Measurements from ENCODE around the gene ITGA7. TPM values are rescaled to one million over a fixed set of nuclear protein-coding genes. Genes with fewer than 3 reads are reported as not detected.

The ITGA7 gene
- total and polyA plus RNA-seq, 2 of the 4 experiments (the other 2 are of a cell fraction) = 3.9 to 15.7 TPM

GRCh38 chr12:55728939-55729818 lies 21.5 kb upstream of the ITGA7 start, which contains the start of gene CD63:
TSS of gene CD63 (minus strand) at chr12:55729009. CDS start at chr12:55728341, 668 bp downstream.
- no TSS peak for BruUV-seq (replicated peaks)
- Histone ChIP-seq H2AK5ac (ENCODE audit: low read depth, low read length) (peak within 1 kb of the TSS; percentile 99), H4K8ac (ENCODE audit: low read depth in 2 of 2, low read length in 2 of 2) (peak within 1 kb of the TSS; percentile 97 to 99), H4K20me1 (ENCODE audit: insufficient read depth, low read length) (peaks cover 49% of the 10 kb centered on the region), H2BK15ac (ENCODE audit: low read depth, low read length) (peak within 1 kb of the TSS; percentile 97; the same call in 2 of the 3 replicates), H3K23ac (ENCODE audit: low read depth, low read length) (peak within 1 kb of the TSS; percentile 99), H2BK120ac (ENCODE audit: low read depth, low read length) (peak within 1 kb of the TSS; percentile 98), H3K56ac (ENCODE audit: extremely low read depth, insufficient read depth, low read length) (peak within 1 kb of the TSS; percentile 98), H3K9me3 (ENCODE audit: control insufficient read depth, insufficient read depth, low read length) (no peaks in the 10 kb centered on the region), H3K36me3 (ENCODE audit: control insufficient read depth, insufficient read depth, low read length) (peaks cover 30% of the 10 kb centered on the region), H3K79me1 (ENCODE audit: low read depth in 1 of 2, low read length in 2 of 2) (peaks cover 8 to 67% of the 10 kb centered on the region in 2 experiments), H4K5ac (ENCODE audit: low read depth, low read length) (peak within 1 kb of the TSS; percentile 81), H3K18ac (ENCODE audit: low read depth, low read length) (peak within 1 kb of the TSS; percentile 87), H3K9me1 (ENCODE audit: insufficient read depth, low read length) (no peaks in the 10 kb centered on the region), H3K27ac (ENCODE audit: insufficient read depth, low read length) (peak within 1 kb of the TSS; percentile 98), H2BK5ac (ENCODE audit: low read depth, low read length, poor library complexity, severe bottlenecking) (peak within 1 kb of the TSS; percentile 99), H3K4ac (ENCODE audit: low read depth, low read length) (peak within 1 kb of the TSS; percentile 100), H2AFZ (replicated peaks; ENCODE audit: low read length, poor library complexity) (peak within 1 kb of the TSS; percentile 94), H4K91ac (ENCODE audit: insufficient read depth, low read depth, low read length) (peak within 1 kb of the TSS; percentile 100), H2AK9ac (replicated peaks; ENCODE audit: low read depth, low read length, poor library complexity) (peak within 1 kb of the TSS; percentile 100), H3K4me3 (ENCODE audit: insufficient read depth, low read depth, low read length) (peak within 1 kb of the TSS; percentile 90), H3K14ac (replicated peaks; ENCODE audit: low read depth, low read length) (peak within 1 kb of the TSS; percentile 99), H3K27me3 (ENCODE audit: control insufficient read depth, insufficient read depth, low read length) (no peaks in the 10 kb centered on the region), H3K4me1 (ENCODE audit: control insufficient read depth, insufficient read depth, low read length) (peaks cover 8% of the 10 kb centered on the region), H3K9ac (ENCODE audit: low read depth, low read length) (peak within 1 kb of the TSS; percentile 94), H2BK20ac (ENCODE audit: low read depth, low read length) (peak within 1 kb of the TSS; percentile 82), H3K4me2 (ENCODE audit: low read depth, low read length) (peak within 1 kb of the TSS; percentile 94)
- ChIA-PET CTCF (interaction anchor here (0.6 to 2.0 kb wide), 4 partner anchors 9 to 74 kb away, joined by 3 to 16 read pairs (median 3); no protein-coding TSS in a partner anchor), POLR2A (ENCODE audit: unreplicated experiment) (interaction anchor here (0.6 to 1.7 kb wide), 4 partner anchors 9 to 198 kb away, joined by 3 to 8 read pairs (median 6); partner anchors contain the start of genes PYM1 and RDH5)
- intact Hi-C loops (cut with micrococcal nuclease) = no loop called here
- 0% methylated on average over 1 of the region's 61 CpGs; no CpG with 5 or more reads in 1 of the 2 experiments for WGBS, 2 experiments (ENCODE audit: extremely low coverage in 2 of 2, insufficient read length in 1 of 2)
- in situ Hi-C loops (cut with MboI; ENCODE audit: low sequenced_read_pairs) = no loop called here
- DNase-seq = peak; percentile 94
- dilution Hi-C loops (cut with HindIII; ENCODE audit: low sequenced_read_pairs, unreplicated experiment) = no loop called here
- peak; percentile 68 for ATAC-seq (ENCODE audit: low read depth)
- TF ChIP-seq RFX5 (IDR thresholded peaks at IDR 0.05; ENCODE audit: low read depth, low read length) (0 out of 2 replicates have a peak, but pooled peaks have one; percentile 8), NFE2L2 (IDR thresholded peaks at IDR 0.05; ENCODE audit: low read depth, low read length) (no peak), SMC3 (IDR thresholded peaks at IDR 0.05; ENCODE audit: low read depth, low read length) (no peak), USF2 (IDR thresholded peaks at IDR 0.05; ENCODE audit: low read depth, low read length) (peak; percentile 97), MAFK (IDR thresholded peaks at IDR 0.05; ENCODE audit: low read depth, low read length) (no peak), CEBPB (IDR thresholded peaks at IDR 0.05; ENCODE audit: low read depth, low read length) (no peak; the same call in 1 of the 2 replicates), MAZ (IDR thresholded peaks at IDR 0.05; ENCODE audit: borderline replicate concordance, low read depth, low read length) (peak; percentile 93), BHLHE40 (IDR thresholded peaks at IDR 0.05; ENCODE audit: low read depth, low read length) (peak; percentile 78), RCOR1 (IDR thresholded peaks at IDR 0.05; ENCODE audit: insufficient replicate concordance, low read length) (peak; percentile 30), FOS (IDR thresholded peaks at IDR 0.05; ENCODE audit: low read depth, low read length) (peak; percentile 92), ELK1 (IDR thresholded peaks at IDR 0.05; ENCODE audit: borderline replicate concordance, low read depth, low read length) (no peak)
- TF ChIP-seq, protein P1, sequence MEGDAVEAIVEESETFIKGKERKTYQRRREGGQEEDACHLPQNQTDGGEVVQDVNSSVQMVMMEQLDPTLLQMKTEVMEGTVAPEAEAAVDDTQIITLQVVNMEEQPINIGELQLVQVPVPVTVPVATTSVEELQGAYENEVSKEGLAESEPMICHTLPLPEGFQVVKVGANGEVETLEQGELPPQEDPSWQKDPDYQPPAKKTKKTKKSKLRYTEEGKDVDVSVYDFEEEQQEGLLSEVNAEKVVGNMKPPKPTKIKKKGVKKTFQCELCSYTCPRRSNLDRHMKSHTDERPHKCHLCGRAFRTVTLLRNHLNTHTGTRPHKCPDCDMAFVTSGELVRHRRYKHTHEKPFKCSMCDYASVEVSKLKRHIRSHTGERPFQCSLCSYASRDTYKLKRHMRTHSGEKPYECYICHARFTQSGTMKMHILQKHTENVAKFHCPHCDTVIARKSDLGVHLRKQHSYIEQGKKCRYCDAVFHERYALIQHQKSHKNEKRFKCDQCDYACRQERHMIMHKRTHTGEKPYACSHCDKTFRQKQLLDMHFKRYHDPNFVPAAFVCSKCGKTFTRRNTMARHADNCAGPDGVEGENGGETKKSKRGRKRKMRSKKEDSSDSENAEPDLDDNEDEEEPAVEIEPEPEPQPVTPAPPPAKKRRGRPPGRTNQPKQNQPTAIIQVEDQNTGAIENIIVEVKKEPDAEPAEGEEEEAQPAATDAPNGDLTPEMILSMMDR (conservative IDR thresholded peaks at IDR 0.05; ENCODE audit: low read depth, low read length) = no peak

All from IMR-90 (cell line).